Ascending aorta (tissue), 2 donors: Measurements from ENCODE around the gene PPARD. TPM values are rescaled to one million over a fixed set of nuclear protein-coding genes. Genes with fewer than 3 reads are reported as not detected.

Experiments
- DNase-seq, 2 donors: peaks; one replicate each; pipeline ENCODE4 v3.0.0-alpha.2; 2019; ENCODE audit warnings: low spot score in 2 of 2
- H3K27ac ChIP-seq, 2 donors: fragments of 200-600 bp; sonication (generic); one replicate each; pipeline ENCODE4 v1.5.1; 2016 to 2017; ENCODE audit warnings: mild to moderate bottlenecking in 1 of 2
- H3K27me3 ChIP-seq: fragments of 200-600 bp; sonication (generic); one replicate; pipeline ENCODE4 v1.5.1; 2017
- H3K36me3 ChIP-seq, 2 donors: fragments of 200-600 bp; sonication (generic); one replicate each; pipeline ENCODE4 v1.5.1; 2016
- H3K4me1 ChIP-seq, 2 donors: fragments of 200-600 bp; sonication (generic); one replicate each; pipeline ENCODE4 v1.5.1; 2016 to 2017; ENCODE audit warnings: mild to moderate bottlenecking in 1 of 2
- H3K4me3 ChIP-seq, 2 donors: fragments of 200-600 bp; sonication (generic); one replicate each; pipeline ENCODE4 v1.5.1; 2016 to 2017; ENCODE audit warnings: mild to moderate bottlenecking in 1 of 2
- H3K9me3 ChIP-seq, 2 donors: fragments of 200-600 bp; sonication (generic); one replicate each; pipeline ENCODE4 v1.5.1; 2016
- intact Hi-C: fragments of 100-400 bp; cut with DNase I; formaldehyde crosslinking; loops from one replicate; pipeline ENCODE4 v1.15.1; 2023
- total RNA-seq: library from RNA; depleted of rRNA; stranded (reverse); fragments of >200 nt; gene quantifications from one replicate; pipeline ENCODE4 v1.1.0, GENCODE V29; 2016
- TF ChIP-seq, protein P1 (sequence below), 3 experiments: fragments of 200-600 bp in 2 of 3; fragments of 450-650 bp in 1 of 3; sonication (generic) in 2 of 3; IDR thresholded peaks; one replicate each; pipeline ENCODE4 v1.5.1; 2016 to 2019; ENCODE audit warnings: antibody characterized with exemption in 3 of 3, mild to moderate bottlenecking in 1 of 3, moderate library complexity in 1 of 3

The PPARD gene
- total RNA-seq, 1 donor from 2014 or later, result 21.1 TPM

DNA sequence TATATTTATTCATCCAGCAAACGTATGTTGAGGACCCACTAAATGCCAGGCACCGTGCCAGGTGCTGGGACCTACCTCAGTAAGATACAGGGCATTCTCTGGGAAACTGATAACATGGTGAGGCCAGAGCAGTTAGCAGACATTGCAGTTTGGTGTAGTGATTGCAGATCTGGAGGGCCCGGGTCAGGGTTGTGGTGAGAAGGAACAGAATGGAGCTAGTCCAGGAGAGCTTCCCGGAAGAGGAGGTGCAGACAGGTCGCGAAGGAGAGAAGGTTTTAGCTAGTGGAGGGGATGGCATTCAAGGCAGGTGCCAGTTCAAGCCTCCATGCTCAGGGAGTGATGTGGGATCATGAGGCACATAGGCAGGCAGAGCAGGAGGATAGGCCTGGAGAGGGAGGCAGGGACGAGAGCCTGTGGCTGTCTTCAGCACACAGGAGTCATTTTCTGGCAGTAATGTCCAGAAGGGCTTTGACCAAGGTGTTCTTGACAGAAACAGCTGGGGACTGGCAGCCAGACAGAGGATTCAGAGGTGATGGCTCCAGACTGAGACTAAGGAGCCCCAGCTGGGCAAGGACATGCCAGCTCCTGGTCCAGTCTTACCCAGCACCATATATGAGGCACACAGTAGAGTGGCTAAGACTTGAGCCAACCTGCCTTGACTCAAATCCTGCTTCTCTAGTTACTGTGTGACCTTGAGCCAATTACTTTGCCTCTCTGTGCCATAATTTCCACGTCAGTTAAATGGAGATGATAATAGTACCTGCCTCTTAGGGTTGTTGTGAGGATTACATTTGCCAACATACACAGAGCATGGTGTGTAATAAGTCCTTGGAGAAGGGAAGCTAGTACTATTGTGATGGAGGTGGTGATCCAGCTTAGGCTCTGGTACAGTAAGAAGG is 61.4 kb downstream of the PPARD start:
- no peak overlapping the region for H3K4me3 ChIP-seq
- H3K9me3 ChIP-seq, result no peaks in the 10 kb centered on the region
- no peaks in the 10 kb centered on the region for H3K36me3 ChIP-seq
- no peaks in the 10 kb centered on the region for H3K4me1 ChIP-seq
- intact Hi-C loops, result no loop called here
- H3K27me3 ChIP-seq, result no peaks in the 10 kb centered on the region
- H3K27ac ChIP-seq, result no peak overlapping the region
- no peak for DNase-seq
- TF ChIP-seq, protein P1, sequence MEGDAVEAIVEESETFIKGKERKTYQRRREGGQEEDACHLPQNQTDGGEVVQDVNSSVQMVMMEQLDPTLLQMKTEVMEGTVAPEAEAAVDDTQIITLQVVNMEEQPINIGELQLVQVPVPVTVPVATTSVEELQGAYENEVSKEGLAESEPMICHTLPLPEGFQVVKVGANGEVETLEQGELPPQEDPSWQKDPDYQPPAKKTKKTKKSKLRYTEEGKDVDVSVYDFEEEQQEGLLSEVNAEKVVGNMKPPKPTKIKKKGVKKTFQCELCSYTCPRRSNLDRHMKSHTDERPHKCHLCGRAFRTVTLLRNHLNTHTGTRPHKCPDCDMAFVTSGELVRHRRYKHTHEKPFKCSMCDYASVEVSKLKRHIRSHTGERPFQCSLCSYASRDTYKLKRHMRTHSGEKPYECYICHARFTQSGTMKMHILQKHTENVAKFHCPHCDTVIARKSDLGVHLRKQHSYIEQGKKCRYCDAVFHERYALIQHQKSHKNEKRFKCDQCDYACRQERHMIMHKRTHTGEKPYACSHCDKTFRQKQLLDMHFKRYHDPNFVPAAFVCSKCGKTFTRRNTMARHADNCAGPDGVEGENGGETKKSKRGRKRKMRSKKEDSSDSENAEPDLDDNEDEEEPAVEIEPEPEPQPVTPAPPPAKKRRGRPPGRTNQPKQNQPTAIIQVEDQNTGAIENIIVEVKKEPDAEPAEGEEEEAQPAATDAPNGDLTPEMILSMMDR (IDR thresholded peaks at IDR 0.05), result no peak

DNA sequence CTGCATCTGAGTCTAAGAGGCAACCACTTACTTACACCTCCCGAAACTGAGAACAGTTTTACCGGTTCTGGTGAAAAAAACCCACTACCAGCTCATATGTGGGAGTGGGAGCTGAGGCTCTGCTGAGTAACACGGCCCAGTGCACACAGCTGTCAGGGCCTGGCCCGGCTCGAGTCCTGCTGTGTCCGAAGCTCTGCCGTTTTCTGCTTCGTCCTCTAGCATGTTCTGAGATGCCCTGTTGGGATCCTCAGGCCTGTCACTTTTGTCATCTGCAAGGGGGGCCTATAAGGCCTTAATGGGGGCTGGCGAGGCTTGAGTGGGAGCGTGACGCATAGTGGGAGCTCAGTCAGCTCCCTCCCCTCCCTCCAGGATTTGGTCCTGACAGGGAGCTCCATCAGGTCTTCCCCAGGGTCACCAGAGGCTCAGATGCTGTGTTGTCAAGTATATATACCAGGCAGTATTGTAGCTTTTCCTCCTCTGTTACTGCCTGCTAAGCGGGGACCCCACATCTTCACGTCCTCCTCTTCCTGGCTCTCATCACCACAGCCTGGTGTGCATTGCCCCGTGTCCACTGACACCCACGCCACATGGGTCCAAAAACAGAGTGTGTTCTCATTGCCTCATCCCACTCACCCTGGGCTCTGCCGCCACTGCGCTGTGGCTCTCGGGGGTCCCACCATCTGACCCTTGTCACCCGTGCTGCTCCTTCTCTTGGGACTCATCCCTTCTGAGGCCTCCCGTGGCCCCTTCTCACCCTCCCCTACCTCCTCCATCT is 64.5 kb downstream of the PPARD start:
- no peak overlapping the region for H3K27ac ChIP-seq
- TF ChIP-seq, protein P1 (IDR thresholded peaks at IDR 0.05), result no peak
- DNase-seq, result no peak
- intact Hi-C loops, result no loop called here
- H3K4me3 ChIP-seq, result no peak overlapping the region
- H3K9me3 ChIP-seq, result no peaks in the 10 kb centered on the region
- no peaks in the 10 kb centered on the region for H3K27me3 ChIP-seq
- H3K4me1 ChIP-seq, result no peaks in the 10 kb centered on the region
- H3K36me3 ChIP-seq, result peaks cover 4 to 14% of the 10 kb centered on the region in 2 donors

DNA sequence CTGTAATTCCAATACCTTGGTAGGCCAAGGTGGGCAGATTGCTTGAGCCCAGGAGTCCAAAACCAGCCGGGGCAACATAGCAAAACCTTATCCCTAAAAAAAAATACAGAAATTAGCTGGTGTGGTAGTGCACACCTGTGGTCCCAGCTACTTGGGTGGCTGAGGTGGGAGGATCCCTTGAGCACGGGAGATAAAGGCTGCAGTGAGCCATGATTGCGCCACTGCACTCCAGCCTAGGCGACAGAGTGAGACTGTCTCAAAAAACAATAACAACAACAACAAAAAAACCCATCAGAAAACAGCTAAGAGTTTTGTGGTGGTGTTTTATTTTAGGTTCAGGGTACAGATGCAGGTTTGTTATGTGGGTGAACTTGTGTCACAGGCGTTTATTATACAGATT is 66.9 kb downstream of the PPARD start:
- TF ChIP-seq, protein P1 (IDR thresholded peaks at IDR 0.05), result no peak
- Histone ChIP-seq H3K4me3 (no peak overlapping the region), H3K4me1 (no peaks in the 10 kb centered on the region), H3K36me3 (peaks cover 9 to 27% of the 10 kb centered on the region in 2 donors), H3K9me3 (no peaks in the 10 kb centered on the region), H3K27ac (no peak overlapping the region), H3K27me3 (no peaks in the 10 kb centered on the region)
- intact Hi-C loops, result no loop called here
- no peak for DNase-seq

DNA sequence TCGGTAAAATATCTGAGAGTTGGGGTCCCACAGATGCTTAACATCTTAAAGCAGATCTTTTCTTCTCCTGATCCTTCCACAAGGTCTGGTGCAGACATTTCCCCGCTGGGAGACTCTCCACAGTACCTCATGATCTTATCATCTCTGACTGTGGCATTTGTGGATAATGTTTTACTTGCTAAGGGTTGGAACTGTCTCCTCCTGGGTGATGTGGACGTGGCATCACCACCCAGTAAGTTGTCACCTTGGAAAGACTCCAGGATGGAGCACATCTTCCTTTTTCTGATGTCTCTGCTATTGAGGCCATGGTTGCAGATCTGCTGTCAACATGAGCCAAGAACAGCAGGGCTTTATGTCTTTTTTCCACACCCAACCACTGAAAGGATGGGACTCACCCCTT is 67.8 kb downstream of the PPARD start:
- Histone ChIP-seq H3K27me3 (no peaks in the 10 kb centered on the region), H3K36me3 (peaks cover 9 to 27% of the 10 kb centered on the region in 2 donors), H3K27ac (no peak overlapping the region), H3K4me1 (no peaks in the 10 kb centered on the region), H3K9me3 (no peaks in the 10 kb centered on the region), H3K4me3 (no peak overlapping the region)
- intact Hi-C loops, result no loop called here
- TF ChIP-seq, protein P1 (IDR thresholded peaks at IDR 0.05), result no peak
- no peak for DNase-seq

DNA sequence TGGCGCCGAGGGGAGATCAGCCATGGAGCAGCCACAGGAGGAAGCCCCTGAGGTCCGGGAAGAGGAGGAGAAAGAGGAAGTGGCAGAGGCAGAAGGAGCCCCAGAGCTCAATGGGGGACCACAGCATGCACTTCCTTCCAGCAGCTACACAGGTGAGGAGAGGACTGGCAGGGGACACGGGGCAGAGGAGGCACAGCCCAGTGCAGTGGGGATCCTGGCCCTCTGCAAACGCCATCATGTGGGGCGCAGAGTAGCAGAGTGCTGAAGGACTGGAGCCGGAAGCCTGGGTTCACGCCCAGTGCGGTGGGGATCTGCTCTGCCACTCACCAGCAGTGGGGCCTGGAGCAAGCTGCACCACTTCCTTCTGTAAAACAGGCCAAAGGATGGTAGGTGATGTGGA is 68.7 kb downstream of the PPARD start:
- TF ChIP-seq, protein P1 (IDR thresholded peaks at IDR 0.05), result no peak
- no peaks in the 10 kb centered on the region for H3K4me1 ChIP-seq
- no peak for DNase-seq
- no peaks in the 10 kb centered on the region for H3K27me3 ChIP-seq
- H3K27ac ChIP-seq, result no peak overlapping the region
- H3K36me3 ChIP-seq, result peaks cover 9 to 27% of the 10 kb centered on the region in 2 donors
- H3K4me3 ChIP-seq, result no peak overlapping the region
- H3K9me3 ChIP-seq, result no peaks in the 10 kb centered on the region
- intact Hi-C loops, result no loop called here
